Keratinocyte (primary cell): ENCODE data around the gene TENM4.

Experiments
- EZH2 ChIP-seq: IDR thresholded peaks from one replicate; pipeline ENCODE4 v1.6.1; 2012; ENCODE audit warnings: inconsistent platforms, mild to moderate bottlenecking, low read length, moderate library complexity
- TF ChIP-seq, protein P1 (sequence below), 3 experiments: IDR thresholded peaks in 1 of 3; conservative IDR thresholded peaks in 1 of 3; optimal IDR thresholded peaks in 1 of 3; 2 replicates in 2 of 3; 3 replicates in 1 of 3; pipeline versions ENCODE3 to v1.5.1; 2011; ENCODE audit warnings: low read length in 3 of 3, mild to moderate bottlenecking in 3 of 3, moderate library complexity in 2 of 3, control low read depth in 1 of 3, inconsistent platforms in 1 of 3; ENCODE audit not compliant: insufficient read depth in 2 of 3; ENCODE audit errors: extremely low read depth in 1 of 3

DNA sequence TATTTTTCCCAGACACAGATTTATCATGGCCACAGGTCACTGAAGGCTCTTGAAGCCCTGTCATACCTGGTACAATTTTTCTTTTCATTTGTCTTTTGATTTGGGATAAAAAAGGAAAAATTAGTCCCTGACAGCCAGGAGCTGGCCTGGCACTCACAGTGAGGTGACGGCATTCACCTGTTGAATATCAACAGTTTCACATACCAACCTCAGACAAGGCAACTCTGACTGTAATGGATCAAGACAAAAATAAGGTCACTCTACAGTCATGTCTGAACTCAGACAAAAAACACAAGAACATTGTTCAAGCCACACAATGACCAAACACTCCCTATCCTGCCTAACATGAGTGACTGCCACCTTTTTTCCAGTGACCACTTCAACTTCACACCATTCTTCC lies 392.9 kb downstream of the TENM4 start:
- TF ChIP-seq, protein P1, sequence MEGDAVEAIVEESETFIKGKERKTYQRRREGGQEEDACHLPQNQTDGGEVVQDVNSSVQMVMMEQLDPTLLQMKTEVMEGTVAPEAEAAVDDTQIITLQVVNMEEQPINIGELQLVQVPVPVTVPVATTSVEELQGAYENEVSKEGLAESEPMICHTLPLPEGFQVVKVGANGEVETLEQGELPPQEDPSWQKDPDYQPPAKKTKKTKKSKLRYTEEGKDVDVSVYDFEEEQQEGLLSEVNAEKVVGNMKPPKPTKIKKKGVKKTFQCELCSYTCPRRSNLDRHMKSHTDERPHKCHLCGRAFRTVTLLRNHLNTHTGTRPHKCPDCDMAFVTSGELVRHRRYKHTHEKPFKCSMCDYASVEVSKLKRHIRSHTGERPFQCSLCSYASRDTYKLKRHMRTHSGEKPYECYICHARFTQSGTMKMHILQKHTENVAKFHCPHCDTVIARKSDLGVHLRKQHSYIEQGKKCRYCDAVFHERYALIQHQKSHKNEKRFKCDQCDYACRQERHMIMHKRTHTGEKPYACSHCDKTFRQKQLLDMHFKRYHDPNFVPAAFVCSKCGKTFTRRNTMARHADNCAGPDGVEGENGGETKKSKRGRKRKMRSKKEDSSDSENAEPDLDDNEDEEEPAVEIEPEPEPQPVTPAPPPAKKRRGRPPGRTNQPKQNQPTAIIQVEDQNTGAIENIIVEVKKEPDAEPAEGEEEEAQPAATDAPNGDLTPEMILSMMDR (optimal IDR thresholded peaks at IDR 0.05 in 1 of 3, IDR thresholded peaks at IDR 0.05 in 1 of 3, conservative IDR thresholded peaks at IDR 0.05 in 1 of 3; ENCODE audit: extremely low read depth in 1 of 3, insufficient read depth in 2 of 3, low read length in 3 of 3), result no peak
- no peak for TF ChIP-seq EZH2
